GM19397 (cell line): ENCODE data around the gene PDK2.

Experiments
- ATAC-seq: cut with Tn5 transposase; IDR thresholded peaks from one replicate; pipeline ENCODE4 v1.9.1; 2021; ENCODE audit warnings: mild to moderate bottlenecking, moderate library complexity; ENCODE audit not compliant: unreplicated experiment

The PDK2 gene

GRCh38 chr17:50133769-50134099, 38.6 kb downstream of the PDK2 start:
- ATAC-seq: no peak

- no peak for ATAC-seq
Measured at GRCh38 chr17:50134206-50135110, 39.3 kb downstream of the PDK2 start.

GRCh38 chr17:50135316-50136095, 40.4 kb downstream of the PDK2 start:
- ATAC-seq: no peak

- no peak for ATAC-seq
Measured at GRCh38 chr17:50136096-50136687, 41.0 kb downstream of the PDK2 start.

- ATAC-seq: no peak
Measured at GRCh38 chr17:50137042-50137441, 41.9 kb downstream of the PDK2 start.

- no peak for ATAC-seq
Measured at GRCh38 chr17:50139185-50139783, 44.1 kb downstream of the PDK2 start.

- no peak for ATAC-seq
Measured at GRCh38 chr17:50139950-50140885, 45.1 kb downstream of the PDK2 start.

GRCh38 chr17:50141026-50141744, 46.0 kb downstream of the PDK2 start:
- ATAC-seq: no peak

- ATAC-seq: no peak
Measured at GRCh38 chr17:50141745-50142110, 46.6 kb downstream of the PDK2 start.

- ATAC-seq: no peak
Measured at GRCh38 chr17:50143461-50144176, 48.5 kb downstream of the PDK2 start.

- no peak for ATAC-seq
Measured at GRCh38 chr17:50144355-50144754, 49.2 kb downstream of the PDK2 start.

GRCh38 chr17:50144845-50145531, 49.8 kb downstream of the PDK2 start:
- ATAC-seq: no peak

- no peak for ATAC-seq
Measured at GRCh38 chr17:50145532-50146229, 50.5 kb downstream of the PDK2 start.

GRCh38 chr17:50146230-50146926, 51.2 kb downstream of the PDK2 start:
- no peak for ATAC-seq

- ATAC-seq: no peak
Measured at GRCh38 chr17:50146927-50147665, 51.9 kb downstream of the PDK2 start.

GRCh38 chr17:50147841-50148225, 52.7 kb downstream of the PDK2 start:
- ATAC-seq: no peak
